Bone marrow (tissue), 2 donors: ENCODE results near the gene KPRP.

Experiments
- DNase-seq, 2 donors: peaks; one replicate each; lab custom pipeline; 2025; lab: John Stamatoyannopoulos, UW

KPRP gene

DNA sequence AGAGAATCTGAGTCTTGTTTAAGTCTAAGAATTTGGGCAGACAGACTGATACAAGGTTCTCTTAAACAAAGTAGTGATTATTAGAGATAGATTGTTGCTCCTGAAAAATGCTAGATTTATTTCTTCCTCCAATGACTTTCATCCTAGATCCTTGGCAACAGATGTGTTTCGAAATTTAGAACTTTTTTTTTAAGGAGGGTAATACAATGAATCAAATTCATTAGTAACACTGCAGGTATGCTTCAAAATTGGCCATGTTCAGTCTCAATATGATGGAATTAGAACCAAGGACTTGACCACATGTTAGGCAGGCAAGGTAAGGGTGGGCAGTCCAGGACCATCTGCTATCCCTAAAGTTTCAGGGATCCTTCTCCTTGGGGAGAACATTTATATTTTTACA, 12.6 kb downstream of the KPRP start:
- no peak for DNase-seq

DNA sequence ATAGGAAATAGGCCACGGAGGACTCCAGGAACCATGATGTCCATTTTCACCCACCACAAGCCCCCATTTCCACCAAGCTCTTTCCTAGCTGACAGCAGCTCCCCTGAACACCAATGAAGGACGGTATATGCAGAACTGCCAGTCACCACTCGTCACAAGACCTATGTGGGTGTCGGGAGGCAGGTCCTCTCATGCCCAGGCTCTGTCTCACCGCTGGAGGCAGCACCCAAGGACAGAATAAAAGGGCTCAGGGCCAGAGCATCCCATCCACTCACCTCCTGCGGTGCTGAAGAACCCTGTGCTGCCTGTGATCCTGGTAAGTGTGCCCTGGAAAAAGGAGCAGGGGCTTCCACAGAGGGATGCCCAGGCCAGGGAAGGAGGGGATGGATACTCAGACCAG, 17.1 kb downstream of the KPRP start, which contains the start of gene LCE1F:
Gene LCE1F (plus strand): TSS at position 266 of the 400 bp plus-strand sequence. CDS start 1,232 bp downstream, outside the sequence.
- DNase-seq, result no peak

GRCh38 chr1:152776361-152776760, 18.5 kb downstream of the KPRP start:
- DNase-seq, result no peak

DNA sequence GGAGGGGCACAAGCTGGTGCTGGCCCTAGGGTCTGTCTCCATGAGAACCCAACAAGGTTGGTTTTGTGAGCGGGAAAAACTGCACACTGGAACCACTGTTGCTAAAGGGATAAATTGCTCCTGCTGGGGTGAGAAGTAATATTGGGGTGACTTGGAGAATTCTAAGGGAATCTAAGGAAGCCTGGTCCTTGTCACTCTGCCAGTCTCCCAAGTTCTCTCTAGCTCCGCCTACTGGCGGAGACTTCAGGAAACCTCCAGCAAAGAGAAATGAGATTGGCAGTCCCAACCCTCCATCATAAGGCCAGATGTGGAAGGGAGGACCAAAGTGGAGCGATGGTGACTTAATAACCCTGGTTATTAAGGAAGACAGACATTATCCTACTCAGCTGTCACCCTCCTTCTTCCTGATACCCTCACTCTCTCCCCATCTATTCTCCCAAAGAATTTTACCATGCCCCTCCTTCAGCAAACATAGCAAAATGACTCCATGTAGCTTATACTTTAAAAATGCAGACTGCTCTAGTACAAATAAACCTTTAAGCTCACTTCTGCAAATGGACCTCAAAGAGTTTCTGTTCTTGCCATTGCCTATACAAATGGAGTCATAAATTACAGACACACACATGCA, 19.8 kb downstream of the KPRP start:
- no peak for DNase-seq

DNA sequence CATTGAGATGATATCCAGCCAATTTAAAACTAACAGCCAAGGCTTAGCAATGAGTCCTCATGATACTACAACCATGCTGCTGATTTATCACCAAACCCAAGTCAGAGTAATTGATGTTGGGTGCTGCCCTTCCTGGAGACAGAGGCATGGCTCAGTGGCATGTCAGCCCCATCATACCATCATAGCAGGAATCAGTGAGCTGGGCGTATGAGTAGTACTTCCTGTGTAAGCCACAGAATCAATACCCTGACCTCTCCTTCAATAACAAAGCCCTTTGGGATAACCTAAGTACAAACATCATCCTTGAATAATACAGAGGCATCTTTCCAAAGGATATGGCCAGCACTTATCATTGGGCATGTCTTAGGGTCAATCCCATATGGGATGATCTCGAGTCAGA, 25.3 kb downstream of the KPRP start:
- no peak for DNase-seq

DNA sequence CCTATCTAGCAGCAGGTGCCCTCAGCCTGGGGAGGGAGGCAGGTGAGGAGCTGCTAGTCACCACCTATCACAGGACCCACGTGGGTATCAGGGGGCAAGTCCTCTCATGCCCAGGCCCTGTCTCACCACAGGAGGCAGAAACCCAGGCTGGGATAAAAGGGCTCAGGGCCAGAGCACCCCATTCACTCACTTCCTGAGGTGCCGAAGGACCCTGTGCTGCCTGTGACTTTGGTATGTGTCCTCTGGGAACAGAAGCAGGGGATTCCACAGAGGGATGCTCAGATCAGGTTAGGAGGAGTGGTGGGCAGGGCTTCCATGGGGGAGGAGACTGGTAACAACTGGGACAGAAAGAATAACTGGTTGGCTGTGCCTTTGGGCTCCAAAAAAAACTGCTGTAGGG, 28.3 kb downstream of the KPRP start, which contains the start of gene LCE1E:
Gene LCE1E (plus strand): TSS at position 181 of the 400 bp plus-strand sequence. CDS start 1,043 bp downstream, outside the sequence.
- DNase-seq, result no peak

DNA sequence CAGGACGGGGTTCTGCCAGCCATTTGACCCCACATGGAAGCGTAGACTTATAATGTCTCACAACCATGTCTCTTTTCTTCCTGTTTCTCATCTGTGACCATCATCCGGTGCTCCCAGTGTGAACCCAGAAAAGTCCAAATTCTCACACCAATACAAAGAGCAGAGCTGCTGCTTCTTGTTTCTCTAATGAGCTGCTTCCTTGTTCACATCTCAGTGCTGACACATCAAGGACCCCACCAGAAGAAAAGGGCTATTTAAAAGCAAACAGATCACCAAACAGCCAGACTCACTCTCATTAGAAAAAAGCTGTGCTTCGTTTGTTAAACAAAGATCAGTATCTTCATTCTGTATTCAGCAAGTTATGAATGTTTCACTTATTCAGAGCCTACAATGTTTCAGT, 37.9 kb downstream of the KPRP start:
- DNase-seq, result no peak

- DNase-seq, result no peak
Observed at GRCh38 chr1:152796421-152796820, 38.6 kb downstream of the KPRP start, which contains the start of gene LCE1D. LCE1D (plus strand) TSS chr1:152796721; CDS start chr1:152797795, 1,074 bp downstream.

DNA sequence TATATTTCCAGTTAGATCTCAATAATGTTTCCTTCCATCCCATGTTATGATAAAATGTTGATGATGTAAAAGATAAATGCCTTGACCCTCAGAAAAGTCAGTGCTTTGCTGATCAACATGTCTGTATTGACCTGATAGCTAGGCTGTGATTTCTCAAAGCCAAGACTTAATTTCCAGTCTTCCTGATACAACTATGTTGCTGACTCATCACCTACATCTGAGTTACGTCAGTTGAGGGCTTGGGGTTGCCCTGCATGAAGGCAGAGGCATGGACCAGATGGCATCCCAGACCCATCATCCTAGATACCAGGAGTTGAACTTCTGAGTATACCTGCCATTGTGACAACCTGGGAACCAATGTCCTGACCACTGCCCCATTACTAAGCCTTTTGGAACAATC, 43.5 kb downstream of the KPRP start:
- no peak for DNase-seq

DNA sequence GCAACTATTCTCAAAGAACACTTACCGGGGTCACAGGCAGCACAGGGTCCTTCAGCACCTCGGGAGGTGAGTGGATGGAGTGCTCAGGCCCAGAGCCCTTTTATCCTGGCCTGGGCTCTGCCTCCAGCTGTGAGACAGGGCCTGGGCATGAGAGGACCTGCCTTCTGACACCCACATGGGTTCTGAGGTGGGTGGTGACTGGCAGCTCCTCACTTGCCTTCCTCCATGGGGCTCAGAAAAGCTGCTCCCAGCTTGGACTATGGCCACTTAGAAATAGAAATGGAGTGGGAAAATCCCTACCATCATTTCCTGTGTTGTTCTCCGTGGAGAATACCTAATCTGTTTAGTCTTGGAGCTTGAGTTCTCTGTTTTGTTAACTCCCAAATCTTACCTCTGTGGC, 48.8 kb downstream of the KPRP start, which contains the start of gene LCE1C:
Gene LCE1C (minus strand): TSS at position 76 of the 400 bp plus-strand sequence. CDS start 1,173 bp downstream, outside the sequence.
- no peak for DNase-seq

GRCh38 chr1:152811050-152811449, 53.2 kb downstream of the KPRP start:
- DNase-seq, result no peak
